C1 segment of cervical spinal cord (tissue), 14 donors: Measurements from ENCODE around the gene TAF8.
"Not testable (repeated sequence)": the region's sequence is repeated elsewhere in the genome, so short reads cannot be mapped to it uniquely, and the experiment has no call there.

Experiments
- DNase-seq, 14 donors: peaks; one replicate each; lab custom pipeline; 2025; lab: John Stamatoyannopoulos, UW

Gene TAF8, protein sequence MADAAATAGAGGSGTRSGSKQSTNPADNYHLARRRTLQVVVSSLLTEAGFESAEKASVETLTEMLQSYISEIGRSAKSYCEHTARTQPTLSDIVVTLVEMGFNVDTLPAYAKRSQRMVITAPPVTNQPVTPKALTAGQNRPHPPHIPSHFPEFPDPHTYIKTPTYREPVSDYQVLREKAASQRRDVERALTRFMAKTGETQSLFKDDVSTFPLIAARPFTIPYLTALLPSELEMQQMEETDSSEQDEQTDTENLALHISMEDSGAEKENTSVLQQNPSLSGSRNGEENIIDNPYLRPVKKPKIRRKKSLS

DNA sequence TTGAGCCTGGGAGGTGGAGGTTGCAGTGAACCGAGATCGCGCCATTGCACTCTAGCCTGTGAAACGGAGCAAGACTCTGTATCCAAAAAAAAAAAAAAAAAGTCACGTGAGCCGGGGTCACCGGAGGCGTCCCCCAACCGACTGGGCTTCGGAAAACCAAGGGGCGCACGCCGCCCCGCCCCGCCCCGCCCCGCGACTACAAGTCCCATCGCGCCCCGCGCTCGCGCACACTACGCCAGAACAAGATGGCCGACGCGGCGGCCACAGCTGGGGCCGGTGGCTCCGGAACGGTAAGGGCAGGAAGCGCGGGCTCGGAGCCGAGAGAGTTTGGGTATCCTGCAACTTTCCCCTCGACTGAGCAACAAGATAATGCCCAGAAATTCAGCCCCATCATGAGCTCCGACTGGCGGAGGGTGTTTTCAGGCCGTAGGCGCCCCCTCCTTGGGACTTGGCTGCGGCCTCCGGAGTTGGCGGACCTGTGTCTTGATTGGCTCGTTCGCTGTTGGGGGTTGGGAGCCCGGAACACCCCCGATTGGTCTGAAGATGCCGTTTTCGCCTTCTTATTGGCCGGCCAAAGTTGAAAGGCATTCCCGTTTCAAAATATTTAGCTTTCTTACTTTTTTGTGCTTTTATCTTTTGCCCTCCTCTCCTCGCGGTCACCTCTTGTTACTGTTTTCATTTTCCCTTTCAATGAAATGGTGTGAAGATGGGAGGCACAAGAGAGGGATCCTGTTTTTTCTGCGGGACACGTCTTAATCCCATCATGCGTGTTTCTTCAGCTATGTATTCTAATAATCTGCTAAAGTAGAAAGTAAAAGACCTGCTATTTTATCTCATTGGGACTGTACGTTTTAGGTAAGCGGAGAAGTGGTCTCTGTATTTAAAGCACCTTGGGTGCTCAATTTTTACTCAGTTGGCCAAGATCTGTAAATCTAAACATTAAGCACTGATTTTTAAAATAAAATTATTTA is at the start of gene TAF8:
TSS of gene TAF8 (plus strand) at position 228 of the 971 bp plus-strand sequence. CDS start at position 246, 18 bp downstream.
- peak; percentile 78 to 99 (median 94) for DNase-seq

DNA sequence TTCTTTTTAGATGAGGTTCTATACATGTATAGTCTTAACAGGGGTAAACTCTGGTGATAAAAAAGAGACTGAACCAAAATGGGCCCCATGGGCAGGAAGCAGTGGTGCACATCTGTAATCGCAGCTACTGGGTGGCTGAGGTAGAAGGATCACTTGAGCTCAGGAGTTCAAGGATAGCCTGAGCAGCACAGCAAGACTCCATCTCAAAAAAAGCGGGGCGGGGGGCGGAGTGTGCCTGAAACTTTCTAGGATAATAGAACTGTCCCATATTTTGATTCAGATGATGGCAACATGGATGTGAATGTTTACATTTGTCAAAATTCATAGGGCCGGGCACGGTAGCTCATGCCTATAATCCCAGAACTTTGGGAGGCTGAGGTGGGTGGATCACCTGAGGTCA is 48.8 kb upstream of the TAF8 start:
- no peak for DNase-seq

DNA sequence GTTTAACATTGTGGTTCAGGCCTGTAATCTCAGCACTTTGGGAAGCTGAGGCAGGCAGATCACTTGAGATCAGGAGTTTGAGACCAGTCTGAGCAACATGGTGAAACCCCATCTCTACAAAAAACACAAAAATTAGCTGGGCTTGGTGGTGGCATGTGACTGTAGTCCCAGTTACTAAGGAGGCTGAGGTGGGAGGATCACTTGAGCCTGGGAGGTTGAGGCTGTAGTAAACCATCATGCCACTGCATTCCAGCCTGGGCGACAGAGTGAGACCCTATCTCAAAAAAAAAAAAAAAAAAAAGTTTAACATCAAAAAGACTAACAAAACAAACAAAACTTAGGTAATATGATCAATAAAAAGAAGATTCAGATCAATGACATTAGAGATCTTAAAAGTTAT is 46.7 kb upstream of the TAF8 start:
- DNase-seq, result not testable (repeated sequence)

DNA sequence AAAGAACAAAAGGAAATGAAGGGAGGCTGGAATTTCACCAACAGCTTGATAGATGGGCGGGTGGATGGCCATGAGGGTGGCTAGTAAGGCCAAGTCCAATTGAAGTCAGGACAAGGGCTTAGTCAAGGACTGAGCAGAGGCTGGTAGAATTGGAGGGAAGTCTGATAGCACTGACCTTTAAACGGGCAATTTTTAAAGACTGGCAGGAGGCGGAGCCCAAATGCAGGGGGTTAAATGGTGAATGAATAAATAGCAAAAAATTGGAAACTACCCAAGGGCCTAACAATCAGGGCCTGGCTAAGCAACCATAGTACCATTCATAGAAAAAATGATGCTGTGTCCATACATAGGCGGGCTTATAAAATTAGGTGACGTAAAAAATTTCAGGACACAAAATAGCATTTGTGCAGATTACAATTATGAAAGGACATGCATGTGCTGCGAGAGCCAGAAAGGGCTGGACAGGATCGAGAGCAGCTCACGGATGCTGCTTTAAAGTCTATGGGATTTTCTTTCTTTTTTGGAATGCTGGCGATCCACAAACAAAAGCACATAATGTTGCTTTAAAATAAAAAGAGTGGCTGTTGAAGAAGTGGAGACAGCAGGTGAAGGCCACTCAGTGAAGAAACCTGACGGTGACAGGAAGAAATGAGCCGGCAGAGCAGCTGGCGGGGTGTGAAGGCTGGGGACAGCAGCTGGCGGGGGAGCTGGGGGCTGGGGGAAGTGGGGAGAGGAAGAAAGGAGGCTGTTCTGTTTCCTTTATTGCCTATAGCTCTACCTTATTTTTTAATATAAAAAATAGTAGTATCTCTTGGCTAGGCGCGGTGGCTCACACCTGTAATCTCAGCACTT is 42.8 kb upstream of the TAF8 start:
- no peak for DNase-seq

DNA sequence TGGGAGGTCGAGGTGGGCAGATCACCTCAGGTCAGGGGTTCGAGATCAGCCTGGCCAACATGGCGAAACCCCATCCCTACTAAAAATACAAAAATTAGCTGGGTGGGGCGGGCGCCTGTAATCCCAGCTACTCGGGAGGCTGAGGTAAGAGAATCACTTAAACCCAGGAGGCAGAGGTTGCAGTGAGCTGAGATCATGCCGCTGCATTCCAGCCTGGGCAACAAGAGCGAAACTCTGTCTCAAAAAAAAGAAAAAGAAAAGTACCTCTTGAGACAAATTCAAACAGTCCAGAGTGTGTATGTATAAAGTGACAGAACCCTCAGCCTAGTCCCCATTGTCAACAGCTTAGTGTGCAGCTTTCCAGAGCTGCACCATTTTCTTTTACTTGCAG is 42.2 kb upstream of the TAF8 start:
- not testable (repeated sequence) for DNase-seq

DNA sequence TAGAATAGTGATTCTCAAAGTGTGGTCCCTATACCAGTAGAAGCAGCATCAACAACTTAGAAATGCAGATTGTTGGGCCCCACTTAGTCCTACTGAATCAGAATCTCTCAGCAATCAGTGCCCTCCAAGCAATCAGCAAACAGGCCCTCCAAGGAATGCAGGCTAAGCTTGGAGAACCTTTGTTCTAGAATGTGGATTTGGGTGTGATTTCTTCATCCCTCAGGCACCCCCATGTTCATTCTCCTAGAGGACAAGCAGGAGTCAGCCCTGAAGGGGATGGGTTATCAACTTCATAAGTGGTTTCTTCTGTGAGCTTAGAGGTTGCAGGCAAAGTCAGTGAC is 40.5 kb upstream of the TAF8 start:
- DNase-seq, result no peak

DNA sequence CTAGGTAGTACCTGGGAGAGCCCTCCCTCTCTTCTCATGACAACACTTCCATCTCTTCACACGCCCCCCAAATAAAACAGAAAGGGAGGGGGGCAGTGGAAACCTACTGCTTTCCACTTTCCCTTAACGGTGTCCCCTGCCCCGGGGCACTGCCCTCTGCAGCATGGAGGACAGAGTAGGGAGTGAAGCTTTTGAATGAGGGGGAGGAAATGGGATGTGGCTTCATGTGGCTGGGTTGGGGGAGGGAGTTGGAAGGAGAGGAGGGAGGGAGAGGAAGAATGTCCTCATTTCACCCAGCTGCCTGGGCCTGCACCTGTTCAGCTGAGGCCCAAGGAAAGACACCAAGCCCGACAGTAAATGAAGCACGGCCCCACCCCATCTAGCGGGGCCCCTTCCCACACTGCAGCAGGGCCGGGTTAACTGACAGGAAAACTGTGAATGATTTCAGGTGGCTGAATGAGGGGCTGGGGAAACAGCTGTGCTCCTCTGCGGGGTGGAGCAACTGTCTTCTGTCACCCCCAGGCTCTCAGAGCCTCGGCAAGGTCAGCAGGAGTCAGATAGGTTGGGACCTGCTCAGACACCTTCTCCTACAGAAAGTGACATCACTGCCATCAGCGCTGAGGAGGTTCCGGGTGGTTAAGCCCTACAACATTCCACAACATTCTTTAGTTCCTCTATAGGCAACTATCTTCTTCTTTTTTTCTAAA is 40.0 kb upstream of the TAF8 start:
- no peak for DNase-seq

DNA sequence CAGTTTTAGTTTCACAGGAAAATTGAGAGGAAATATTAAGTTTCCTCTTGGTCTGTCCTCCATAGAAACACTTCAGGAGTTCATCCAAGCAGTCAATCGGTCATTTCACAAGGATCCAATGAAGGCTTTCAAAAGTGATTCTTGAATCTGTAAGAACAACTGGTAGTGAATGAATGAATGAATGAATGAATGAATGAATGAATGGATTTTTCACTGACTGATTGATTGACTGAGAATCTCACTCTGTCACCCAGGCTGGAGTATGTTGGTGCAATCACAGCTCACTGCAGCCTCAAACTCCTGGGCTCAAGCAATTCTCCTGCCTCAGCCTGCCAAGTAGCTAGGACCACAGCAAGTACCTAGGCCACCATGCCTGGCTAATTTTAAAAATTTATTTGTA is 39.4 kb upstream of the TAF8 start:
- DNase-seq, result no peak

DNA sequence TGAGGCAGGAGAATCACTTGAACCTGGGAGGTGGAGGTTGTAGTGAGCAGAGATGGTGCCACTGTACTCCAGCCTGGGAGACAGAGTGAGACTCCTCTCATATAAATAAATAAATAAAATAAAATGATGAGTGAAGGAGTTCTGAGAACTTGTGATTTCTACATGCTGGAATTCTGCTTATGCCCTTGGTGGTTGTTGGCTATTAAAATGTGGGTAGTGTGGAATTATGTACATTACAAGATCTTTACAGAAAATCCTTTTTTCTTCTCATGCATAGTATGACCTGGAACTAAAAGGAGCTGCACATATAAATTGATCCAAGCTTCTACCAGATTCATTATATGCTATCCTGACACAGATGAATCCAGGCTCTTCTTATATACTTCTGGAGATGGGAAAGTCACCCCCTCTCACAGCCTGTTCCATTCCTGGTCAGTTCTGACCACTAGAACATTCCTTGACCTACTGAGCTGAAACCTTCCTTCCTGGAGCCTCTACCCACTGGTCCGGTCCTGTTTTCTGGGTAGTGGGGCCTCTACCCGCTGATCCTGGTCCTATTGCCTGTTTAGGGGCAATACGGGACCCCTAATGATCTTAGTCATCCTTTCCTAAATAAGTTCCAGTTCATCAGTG is 37.7 kb upstream of the TAF8 start:
- no peak for DNase-seq

DNA sequence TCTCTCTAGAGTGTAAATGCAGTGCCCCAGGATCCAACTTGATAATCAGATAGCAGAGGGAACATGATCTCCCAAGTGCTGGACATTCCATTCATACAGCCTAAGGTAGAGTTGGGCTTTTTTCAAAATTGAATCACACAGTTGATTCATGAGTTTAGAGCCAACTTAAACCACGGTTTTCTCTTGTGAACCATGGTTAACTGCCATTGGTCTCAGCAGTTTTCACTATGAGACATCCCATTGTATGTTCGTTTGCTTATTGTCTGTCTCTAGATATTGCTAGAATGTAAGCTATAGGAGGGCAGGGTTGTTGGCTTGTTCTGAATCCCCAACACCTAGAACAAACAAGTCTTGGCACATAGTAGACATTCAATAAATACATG is 37.2 kb upstream of the TAF8 start:
- no peak for DNase-seq

DNA sequence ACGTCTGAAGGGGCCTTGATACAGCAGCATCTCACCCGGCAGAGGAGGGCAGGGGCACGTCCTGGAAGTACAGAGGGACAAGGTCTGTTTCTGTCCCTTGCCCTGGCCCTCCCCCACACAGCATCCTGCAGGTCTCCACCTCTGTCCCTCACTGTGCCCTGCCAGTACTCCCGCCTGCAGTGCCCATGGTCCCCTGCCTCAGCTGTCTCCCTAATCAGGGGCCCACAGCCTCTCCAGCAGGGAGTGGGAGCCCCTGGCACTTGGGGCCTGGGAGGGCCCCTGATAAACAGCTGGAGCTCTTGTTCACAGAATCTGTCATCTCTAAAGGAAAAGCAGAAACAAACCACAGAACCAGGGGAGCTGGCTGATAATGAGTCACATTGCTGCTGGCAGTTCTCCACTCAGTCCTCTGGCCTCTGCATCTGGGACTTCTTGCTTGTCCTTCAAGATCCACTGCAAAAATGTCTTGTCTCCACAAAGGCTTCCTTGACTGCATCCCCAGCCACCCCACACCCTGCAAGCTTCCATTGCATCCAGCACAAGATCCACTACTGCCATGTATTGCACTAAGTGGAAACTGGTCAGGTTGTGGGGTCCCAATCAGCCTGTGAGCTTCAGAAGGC is 33.2 kb upstream of the TAF8 start:
- no peak for DNase-seq

DNA sequence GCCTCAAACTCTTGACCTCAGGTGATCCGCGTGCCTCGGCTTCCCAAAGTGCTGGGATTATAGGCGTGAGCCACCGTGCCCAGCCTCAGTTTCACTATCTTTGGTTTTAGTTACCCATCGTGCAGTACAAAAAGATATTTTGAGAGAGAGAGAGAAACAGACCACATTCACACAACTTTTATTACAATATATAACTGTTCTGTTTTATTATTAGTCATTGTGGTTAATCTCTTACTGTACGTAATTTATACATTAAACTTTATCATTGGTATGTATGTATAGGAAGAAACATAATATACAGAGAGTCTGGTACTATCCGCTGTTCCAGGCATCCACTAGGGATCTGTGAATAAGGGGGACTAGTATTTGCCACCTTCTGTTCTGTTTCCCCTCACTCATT is 29.4 kb upstream of the TAF8 start:
- DNase-seq, result no peak

DNA sequence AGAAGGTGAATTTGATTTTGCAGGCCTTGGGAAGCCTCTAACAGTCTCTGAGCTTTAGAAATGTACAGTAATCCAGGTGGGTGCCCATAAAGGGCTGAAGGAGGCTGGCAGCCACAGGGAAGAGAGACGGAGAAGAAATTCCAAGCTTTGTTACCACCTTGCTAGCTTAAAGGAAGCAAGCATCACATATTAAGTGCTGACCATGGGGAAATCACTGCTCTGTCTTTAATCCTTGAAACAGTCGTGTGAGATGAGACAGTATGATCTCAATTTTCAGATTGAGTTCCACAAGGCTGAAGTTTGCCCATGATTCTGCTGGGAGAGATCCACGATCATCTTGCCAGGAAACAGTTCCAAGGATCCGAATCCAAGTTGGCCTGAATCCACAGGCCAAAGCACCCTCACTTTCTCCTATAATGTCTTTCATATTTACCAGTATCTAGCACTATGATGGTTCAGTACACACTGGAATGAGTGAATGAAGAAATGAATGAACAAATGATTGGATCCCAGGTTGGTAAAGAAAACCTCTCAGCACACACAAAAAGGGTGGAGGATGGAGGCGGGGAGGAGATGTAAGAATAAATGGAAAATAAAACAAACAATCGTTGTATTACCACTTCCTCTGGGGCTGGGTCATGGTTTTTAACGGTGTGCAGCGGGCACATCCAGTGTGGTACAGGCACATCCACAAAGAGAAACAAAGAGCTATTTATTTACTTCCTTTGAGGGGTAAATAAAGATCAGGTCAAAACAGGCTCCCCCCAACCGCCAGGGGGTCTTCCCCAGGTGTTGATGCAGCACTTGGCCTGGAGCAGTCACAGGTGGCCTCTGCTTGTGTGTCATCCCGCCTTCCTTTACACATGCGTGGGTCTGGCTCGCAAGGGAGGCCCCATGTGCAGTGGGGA is 28.2 kb upstream of the TAF8 start:
- peak in 1 of 14 donors; percentile 5 for DNase-seq

DNA sequence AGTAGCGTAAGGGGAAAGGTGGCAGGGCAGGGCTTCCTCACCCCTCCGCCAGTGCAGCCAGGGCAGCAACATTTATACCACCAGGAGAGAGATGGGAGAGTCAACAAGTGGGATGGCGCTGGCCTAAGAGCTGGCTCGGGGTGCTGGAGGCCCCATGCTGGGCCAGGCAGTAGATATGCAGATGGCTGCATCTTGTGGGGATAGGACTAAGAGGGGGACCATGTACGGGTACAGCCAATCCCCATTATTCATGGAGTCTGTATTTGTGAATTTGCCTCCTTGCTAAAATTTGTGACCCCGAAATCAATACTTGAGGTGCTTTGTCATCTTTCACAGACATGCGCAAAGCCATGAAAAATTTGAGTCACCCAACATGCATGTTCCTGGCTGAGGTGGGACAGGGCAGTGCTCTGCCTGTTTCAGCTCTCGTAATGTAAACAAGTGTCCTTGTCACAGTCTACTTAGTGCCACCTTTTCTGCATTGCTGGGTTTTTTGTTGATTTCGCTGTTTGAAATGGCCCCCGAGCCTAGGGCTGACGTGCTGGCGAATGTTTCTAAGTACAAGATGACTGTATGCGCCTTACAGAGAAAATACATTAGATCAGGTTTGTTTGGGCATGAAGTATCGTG is 27.5 kb upstream of the TAF8 start:
- DNase-seq, result no peak

DNA sequence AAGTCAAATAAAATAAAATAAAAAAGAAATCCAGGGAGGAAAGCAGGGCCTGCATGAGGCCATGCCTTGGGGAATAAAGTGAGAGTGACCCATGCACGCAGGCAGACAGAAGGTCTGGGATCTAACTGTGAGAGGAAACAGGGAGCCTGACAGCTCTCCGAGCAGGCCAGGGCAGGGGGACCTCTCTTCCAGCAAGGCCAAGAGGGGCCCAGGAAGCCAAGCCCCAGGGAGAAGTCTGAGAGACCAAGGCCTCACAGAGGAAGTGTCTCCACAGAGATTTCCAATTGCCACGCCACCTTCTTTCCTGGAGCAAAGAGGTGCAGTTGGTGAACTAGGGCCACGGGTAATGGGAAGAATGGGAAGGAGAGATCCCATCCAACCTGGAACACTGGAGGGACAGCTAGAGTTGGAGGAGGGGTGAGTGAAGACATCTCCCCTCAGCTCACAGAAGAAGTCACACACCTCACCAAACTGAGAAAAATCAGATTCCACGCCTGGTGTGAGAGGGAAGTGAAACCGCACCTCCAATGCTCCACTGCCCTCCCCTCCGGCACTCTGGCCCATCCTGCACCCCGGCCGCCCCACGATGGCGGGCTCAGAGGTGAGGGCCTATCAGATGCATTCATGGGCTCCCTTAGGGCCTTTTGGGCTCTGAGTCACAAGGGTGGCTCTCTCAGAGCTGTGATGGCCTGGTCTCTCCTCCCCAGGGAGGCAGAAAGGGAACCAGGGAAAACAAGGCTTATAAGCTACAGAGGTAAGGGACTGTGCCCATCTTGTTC is 25.1 kb upstream of the TAF8 start:
- DNase-seq, result no peak

DNA sequence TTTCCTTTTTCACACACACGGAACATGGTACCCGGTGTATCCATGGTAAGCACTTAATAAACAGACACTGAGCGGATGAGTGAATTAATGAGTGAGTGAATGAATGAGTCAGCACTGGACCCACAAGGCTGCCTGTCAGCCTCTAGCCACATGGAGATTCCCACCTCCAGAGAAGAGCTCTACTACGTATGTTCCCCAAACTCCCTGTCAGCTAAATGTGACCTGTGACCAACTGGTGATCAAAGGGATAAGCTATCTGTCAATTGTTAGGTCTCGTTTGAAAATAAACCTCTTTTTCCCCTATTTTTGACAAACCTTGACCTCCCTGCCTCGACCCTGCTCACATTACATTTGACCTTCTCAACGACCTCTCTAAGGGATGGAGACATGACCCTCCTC is 24.5 kb upstream of the TAF8 start:
- DNase-seq, result no peak

DNA sequence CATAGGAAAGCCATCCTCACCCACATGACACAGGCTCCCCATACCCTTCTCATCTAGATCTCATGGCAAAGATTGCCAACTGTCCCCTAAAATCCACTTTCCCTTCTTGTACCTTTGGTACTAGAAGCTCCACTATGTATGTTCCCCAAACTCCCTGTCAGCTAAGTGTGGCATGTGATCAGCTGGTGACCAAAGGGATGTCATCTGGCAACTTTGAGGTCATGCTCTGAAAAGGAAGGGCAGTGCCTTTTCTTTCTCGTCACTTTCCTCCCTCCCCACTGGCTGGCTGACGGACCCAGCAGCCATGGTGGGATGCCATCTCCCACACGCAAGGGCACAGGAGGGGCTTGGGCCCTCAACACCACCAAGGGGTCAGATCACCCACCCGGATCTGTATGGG is 23.8 kb upstream of the TAF8 start:
- DNase-seq, result no peak
